HCT116 (cell line): ENCODE results near the gene ZNF532.

Source experiments
- ATF3 ChIP-seq: IDR thresholded peaks from 2 replicates; pipeline ENCODE4 v1.6.1; 2012
- CEBPB ChIP-seq: IDR thresholded peaks from 2 replicates; pipeline ENCODE4 v1.6.1; 2012; ENCODE audit warnings: low read depth
- CTCF ChIP-seq, 3 experiments: fragments of 200-600 bp in 1 of 3; sonication (generic) in 1 of 3; IDR thresholded peaks in 2 of 3; conservative IDR thresholded peaks in 1 of 3; 2 replicates each; pipeline ENCODE4 v1.5.1; 2012 to 2017; ENCODE audit warnings: low read depth in 2 of 3, low read length in 2 of 3, antibody characterized with exemption in 1 of 3, borderline replicate concordance in 1 of 3, control low read depth in 1 of 3, mild to moderate bottlenecking in 1 of 3, mixed read lengths in 1 of 3, mixed run types in 1 of 3, moderate library complexity in 1 of 3; ENCODE audit not compliant: insufficient read depth in 1 of 3
- EZH2 ChIP-seq: fragments of 200-600 bp; sonication (generic); IDR thresholded peaks from 2 replicates; pipeline ENCODE4 v1.6.1; 2017; ENCODE audit warnings: antibody characterized with exemption, mixed run types
- EZH2phosphoT487 ChIP-seq: fragments of 200-600 bp; IDR thresholded peaks from 2 replicates; pipeline ENCODE4 v1.6.1; 2018; ENCODE audit warnings: antibody characterized with exemption, borderline replicate concordance
- POLR2A ChIP-seq: IDR thresholded peaks from 2 replicates; pipeline ENCODE4 v1.7.0; 2011; ENCODE audit warnings: borderline replicate concordance; ENCODE audit not compliant: insufficient read depth, insufficient read length; ENCODE audit errors: extremely low read depth
- REST ChIP-seq: IDR thresholded peaks from 2 replicates; pipeline ENCODE4 v1.6.1; 2012; ENCODE audit warnings: low read depth
- SIN3A ChIP-seq: IDR thresholded peaks from 2 replicates; pipeline ENCODE4 v1.6.1; 2012; ENCODE audit warnings: low read depth
- ZBTB33 ChIP-seq: IDR thresholded peaks from 2 replicates; pipeline ENCODE4 v1.6.1; 2011; ENCODE audit warnings: mild to moderate bottlenecking, low read length, moderate library complexity; ENCODE audit not compliant: insufficient replicate concordance; ENCODE audit errors: extremely low read depth
- ZFX ChIP-seq: fragments of 450-650 bp; IDR thresholded peaks from 2 replicates; pipeline ENCODE4 v1.6.1; 2017

- no peak for TF ChIP-seq EZH2phosphoT487
- TF ChIP-seq CTCF (IDR thresholded peaks at IDR 0.05 in 2 of 3, conservative IDR thresholded peaks at IDR 0.05 in 1 of 3; ENCODE audit: borderline replicate concordance in 1 of 3, insufficient read depth in 1 of 3, low read depth in 2 of 3, low read length in 2 of 3), result no peak
- no peak for TF ChIP-seq ZBTB33
- no peak for TF ChIP-seq EZH2
- TF ChIP-seq SIN3A, result no peak
- TF ChIP-seq CEBPB, result no peak
- no peak for TF ChIP-seq REST
- TF ChIP-seq POLR2A, result no peak
- no peak for TF ChIP-seq ZFX
- TF ChIP-seq ATF3, result no peak
These were observed 2.7 kb downstream of the ZNF532 start for GRCh38 chr18:58867281-58867961.
